Stimulated activated CD8-positive, alpha-beta memory T cell treated with anti-CD3 and anti-CD28 coated beads, Interleukin-2, amount 100 ng/mL, for 1 hour (primary cell): ENCODE data around the gene EXD2.
"Not testable (repeated sequence)": the region's sequence is repeated elsewhere in the genome, so short reads cannot be mapped to it uniquely, and the experiment has no call there.

Experiments
- DNase-seq, 2 donors: peaks; one replicate each; pipeline ENCODE4 v3.0.0-alpha.2; 2020; ENCODE audit warnings: low read depth in 2 of 2

EXD2 gene

GRCh38 chr14:69280746-69281291 lies 89.5 kb downstream of the EXD2 start:
- DNase-seq = no peak

DNA sequence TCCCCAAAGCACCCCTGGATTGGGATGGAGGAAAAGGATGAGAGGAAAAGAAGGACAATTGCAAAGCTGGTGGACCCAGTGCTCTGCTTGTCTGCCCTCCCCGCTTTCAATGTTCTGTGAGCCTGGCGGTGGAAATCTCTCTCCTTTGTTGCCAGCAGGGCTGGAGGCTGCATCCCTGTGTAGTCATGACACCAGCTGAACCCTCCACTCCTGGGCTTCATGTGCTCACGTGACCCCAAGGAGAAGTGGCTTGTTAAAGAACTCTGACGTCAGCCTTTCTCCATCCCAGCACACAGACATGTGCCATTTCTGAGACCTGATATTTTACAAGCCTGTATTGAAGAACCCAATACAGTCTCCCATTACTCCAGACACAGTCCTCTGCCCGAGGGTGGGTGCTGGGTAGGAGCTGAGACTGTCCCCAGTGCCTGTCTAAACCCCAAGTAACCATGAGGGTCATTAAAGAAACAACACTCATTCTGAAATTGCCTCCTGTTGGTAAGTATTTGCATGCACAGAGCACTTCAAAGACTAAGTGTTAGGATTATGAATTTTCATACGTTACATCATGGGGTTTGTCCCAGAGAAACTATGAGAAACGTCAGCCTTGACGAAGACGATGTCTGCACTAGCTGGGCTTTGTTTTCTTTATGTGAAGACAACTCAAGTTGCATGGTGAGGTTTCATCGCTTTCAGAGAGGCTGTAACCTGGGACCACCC lies 90.3 kb downstream of the EXD2 start:
- no peak for DNase-seq

DNA sequence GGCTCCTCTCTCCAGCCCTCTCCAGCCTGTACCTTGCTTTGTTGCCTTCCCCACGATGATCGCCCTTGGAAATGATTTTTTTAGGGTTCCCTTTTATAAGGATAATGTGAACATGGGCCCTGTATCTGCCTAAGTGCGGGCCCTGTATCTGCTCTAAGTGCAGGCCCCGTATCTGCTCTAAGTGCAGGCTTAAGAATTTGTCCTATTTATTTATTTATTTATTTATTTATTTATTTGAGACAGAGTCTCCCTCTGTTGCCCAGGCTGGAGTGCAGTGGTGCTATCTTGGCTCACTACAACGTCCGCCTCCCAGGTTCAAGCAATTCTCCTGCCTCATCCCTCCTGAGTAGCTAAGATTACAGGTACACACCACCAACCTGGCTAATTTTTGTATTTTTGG lies 91.2 kb downstream of the EXD2 start:
- no peak for DNase-seq

DNA sequence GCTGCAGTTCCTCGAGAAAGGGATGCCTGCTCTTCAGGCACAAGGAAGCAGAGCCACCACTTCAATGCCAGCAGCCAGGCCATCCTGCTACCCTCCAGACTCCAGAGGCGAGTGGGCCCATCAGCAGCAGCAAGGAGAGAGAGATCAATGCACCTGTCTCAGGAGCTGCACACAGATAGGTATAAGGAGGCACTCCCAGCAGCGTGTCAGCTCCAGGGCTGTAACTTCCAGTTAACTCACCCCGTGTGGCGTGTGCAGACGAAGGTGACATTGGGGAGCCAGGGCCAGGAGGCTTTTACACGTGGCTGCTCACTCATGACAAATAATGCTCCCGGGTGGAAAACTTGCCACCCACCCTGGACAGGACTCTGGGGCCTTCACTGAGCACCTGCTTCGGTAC lies 92.9 kb downstream of the EXD2 start:
- no peak for DNase-seq

DNA sequence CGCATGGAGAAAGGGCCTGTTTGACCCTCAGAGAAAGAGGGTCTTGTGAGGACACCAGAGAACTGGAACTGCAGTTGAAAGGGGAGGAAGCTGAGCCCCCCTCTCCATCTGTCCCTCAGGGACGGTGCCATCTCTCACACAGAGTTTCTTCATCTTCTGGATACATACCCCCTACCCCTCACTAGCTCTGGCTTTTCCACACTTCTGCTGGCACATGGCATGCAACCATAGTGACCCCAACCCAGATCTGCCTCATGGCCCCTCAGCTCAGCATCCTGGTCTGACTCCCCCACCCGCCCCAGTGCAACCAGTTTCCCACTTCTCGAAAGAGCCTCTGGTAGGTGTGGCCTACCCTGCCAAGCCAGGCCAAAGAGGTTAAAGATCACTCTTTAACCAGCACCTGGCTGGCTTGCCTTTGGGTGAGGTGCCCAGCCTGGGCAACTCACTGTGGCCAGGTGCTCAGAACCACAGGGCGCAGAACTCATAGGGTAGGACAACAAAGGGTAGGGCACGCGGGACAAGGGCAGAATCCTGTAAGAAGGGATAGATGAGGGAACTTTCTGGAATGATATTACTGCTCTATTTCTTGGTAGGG lies 94.5 kb downstream of the EXD2 start:
- no peak for DNase-seq

- no peak for DNase-seq
Observed at GRCh38 chr14:69287098-69288010, 96.1 kb downstream of the EXD2 start.

DNA sequence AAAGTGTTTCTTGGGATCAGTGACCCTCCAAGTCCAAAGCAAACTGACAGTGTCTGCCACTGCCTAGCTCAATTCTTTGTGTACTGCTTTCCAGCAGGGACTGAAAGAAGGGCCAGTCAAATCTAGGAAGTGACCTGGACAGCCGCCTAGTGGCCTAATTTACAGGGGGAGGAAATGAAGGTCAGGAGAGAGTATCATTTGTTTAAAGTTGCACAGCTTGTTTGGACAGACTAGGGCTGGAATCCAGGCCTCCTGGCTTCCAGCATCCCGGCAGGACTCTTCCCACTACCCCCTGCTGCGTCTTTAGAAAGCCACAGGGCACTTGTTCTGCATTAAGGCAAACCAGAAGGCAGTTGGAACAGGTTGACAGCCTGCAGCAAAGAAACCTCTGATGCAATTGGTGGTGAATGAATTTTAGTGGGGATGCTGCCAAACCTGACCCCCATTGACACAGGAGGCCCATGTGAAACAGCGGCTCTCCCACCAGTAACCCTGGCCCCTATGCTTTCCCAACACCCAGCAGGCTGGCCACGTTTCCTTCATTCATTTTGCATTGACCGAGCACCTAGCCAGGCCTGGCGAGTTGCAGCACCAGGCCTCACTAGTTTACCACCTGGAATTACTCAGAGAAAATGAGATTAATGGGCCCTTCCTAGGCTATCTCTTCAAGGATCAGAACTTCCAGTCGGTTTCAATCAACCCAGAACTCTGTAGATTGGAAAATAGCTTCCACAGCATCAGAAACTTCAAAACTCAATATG lies 96.9 kb downstream of the EXD2 start:
- no peak for DNase-seq

GRCh38 chr14:69288956-69289705 lies 97.8 kb downstream of the EXD2 start:
- DNase-seq = no peak

DNA sequence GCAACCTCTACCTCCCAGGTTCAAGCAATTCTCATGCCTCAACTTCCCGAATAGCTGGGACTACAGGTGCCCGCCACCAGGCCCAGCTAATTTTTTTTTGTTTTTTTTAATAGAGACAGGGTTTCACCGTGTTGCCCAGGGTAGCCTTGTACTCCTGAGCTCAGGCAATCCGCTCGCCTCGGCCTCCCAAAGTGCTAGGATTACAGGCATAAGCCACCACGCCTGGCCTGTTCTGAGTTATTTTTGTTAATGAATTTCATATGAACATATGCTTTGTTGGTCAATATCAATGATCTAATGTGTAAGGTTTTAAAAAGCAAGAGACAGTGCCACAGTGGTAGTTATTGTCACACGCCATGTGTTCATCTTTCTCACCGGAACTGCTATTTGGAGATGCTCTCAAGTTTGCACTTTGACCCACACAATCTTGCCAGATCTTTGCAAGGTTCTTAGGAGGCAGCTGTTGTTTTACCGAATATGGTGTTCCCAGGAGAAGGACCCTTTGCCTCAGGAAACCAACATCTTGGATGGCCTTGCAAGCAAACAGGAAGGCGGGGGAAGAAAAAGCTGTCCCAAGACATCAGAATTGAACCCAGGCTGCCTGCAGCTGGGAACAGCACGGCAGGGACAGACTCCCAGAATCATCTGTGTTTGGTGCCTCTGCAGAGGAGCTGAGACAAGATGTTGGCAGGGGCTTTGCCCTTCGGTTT lies 98.7 kb downstream of the EXD2 start:
- DNase-seq = no peak

DNA sequence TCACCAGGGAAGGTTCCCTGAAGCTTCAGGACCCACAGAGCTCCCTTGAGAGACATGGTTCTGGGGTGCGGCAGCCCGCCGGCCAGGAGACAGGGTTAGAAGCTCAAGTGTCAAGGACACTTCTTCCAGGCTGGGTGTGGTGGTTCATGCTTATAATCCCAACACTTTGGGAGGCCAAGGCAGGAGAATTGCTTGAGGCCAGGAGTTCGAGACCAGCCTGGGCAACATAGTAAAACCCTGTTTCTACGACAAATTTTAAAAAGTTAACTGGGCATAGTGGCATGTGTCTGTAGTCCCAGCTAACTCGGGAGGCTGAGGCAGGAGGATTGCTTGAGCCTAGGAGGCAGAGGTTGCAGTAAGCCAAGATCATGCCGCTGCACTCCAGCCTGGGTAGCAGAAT lies 99.6 kb downstream of the EXD2 start:
- DNase-seq = not testable (repeated sequence)

GRCh38 chr14:69291396-69291795 lies 100.1 kb downstream of the EXD2 start:
- DNase-seq = no peak

- DNase-seq = no peak
Observed at GRCh38 chr14:69291891-69292561, 100.7 kb downstream of the EXD2 start.
